HepG2 (cell line): ENCODE data around the gene HNRNPC. TPM values are rescaled to one million over a fixed set of nuclear protein-coding genes. Genes with fewer than 3 reads are reported as not detected.

Experiments
- ATAC-seq: fragments of 200-7000 bp; cut with Tn5 transposase; 3 replicates; pipeline ENCODE4 v1.9.1; 2020; ENCODE audit warnings: mild to moderate bottlenecking, moderate library complexity
- BruUV-seq: library from RNA; stranded (reverse); fragments of 400-500 nt; replicated peaks from 2 replicates; lab custom pipeline; 2021; lab: Mats Ljungman, UMichigan
- CTCF ChIA-PET: fragments of 300-600 bp; formaldehyde crosslinking; extraction: SDS; loops from one replicate; lab custom pipeline; 2021; ENCODE audit warnings: low total read pairs, inconsistent platforms, low intra/inter-chr PET ratio; lab: Yijun Ruan, JAX
- POLR2A ChIA-PET: fragments of 350-600 bp; sonication (Branson Sonifier 250); formaldehyde crosslinking; loops from one replicate; lab custom pipeline; 2020; ENCODE audit warnings: antibody characterized with exemption, inconsistent platforms; lab: Yijun Ruan, JAX
- DNase-seq: peaks from one replicate; pipeline ENCODE4 v3.0.0-alpha.2; 2015; ENCODE audit warnings: low spot score
- FAIRE-seq: peaks from 3 replicates; lab custom pipeline; 2011; peaks lifted over from hg19 to GRCh38; lab: Jason Lieb, UNC
- H2AFZ ChIP-seq: one replicate; pipeline ENCODE4 v1.6.1; 2011; ENCODE audit warnings: low read length, inconsistent platforms
- H3K27ac ChIP-seq: fragments of 300-600 bp; 3 replicates; pipeline ENCODE4 v1.8.0; 2011; ENCODE audit warnings: mixed run types, mild to moderate bottlenecking, mixed read lengths, low read length, inconsistent platforms; ENCODE audit not compliant: insufficient read depth; ENCODE audit errors: extremely low read length
- H3K27me3 ChIP-seq, 2 experiments: fragments of 200-600 bp in 1 of 2; 2 replicates in 1 of 2; 3 replicates in 1 of 2; pipeline versions ENCODE4 v1.6.0 to v1.8.0; 2011; ENCODE audit warnings: low read length in 2 of 2, mild to moderate bottlenecking in 2 of 2, moderate library complexity in 2 of 2, inconsistent platforms in 1 of 2; ENCODE audit not compliant: insufficient read depth in 2 of 2, control insufficient read depth in 1 of 2
- H3K36me3 ChIP-seq, 2 experiments: fragments of 200-600 bp in 1 of 2; replicated peaks in 1 of 2; 2 replicates in 1 of 2; 3 replicates in 1 of 2; pipeline versions ENCODE4 v1.5.1 to v1.8.0; 2011; ENCODE audit warnings: low read length in 2 of 2, inconsistent platforms in 1 of 2; ENCODE audit not compliant: insufficient read depth in 2 of 2, control insufficient read depth in 1 of 2
- H3K4me1 ChIP-seq: 2 replicates; pipeline ENCODE4 v1.5.1; 2012; ENCODE audit warnings: low read length, inconsistent platforms; ENCODE audit not compliant: insufficient read depth
- H3K4me2 ChIP-seq: 2 replicates; pipeline ENCODE4 v1.6.0; 2011; ENCODE audit warnings: low read depth, low read length, inconsistent platforms
- H3K4me3 ChIP-seq, 3 experiments: fragments of 200-600 bp in 1 of 3; sonication (generic), shearing (Covaris generic) in 1 of 3; replicated peaks in 1 of 3; 2 replicates each; pipeline ENCODE4 v1.5.1; 2011 to 2016; ENCODE audit warnings: low read length in 3 of 3, inconsistent platforms in 2 of 3, low read depth in 2 of 3, mild to moderate bottlenecking in 2 of 3, control low read depth in 1 of 3, mixed read lengths in 1 of 3; ENCODE audit not compliant: insufficient read depth in 1 of 3
- H3K79me2 ChIP-seq: one replicate; pipeline ENCODE4 v1.6.1; 2011; ENCODE audit warnings: low read length, inconsistent platforms; ENCODE audit not compliant: insufficient read depth
- H3K9ac ChIP-seq: 2 replicates; pipeline ENCODE4 v1.6.0; 2011; ENCODE audit warnings: mild to moderate bottlenecking, low read depth, low read length, inconsistent platforms; ENCODE audit not compliant: insufficient read depth
- H3K9me3 ChIP-seq: 2 replicates; pipeline ENCODE4 v1.5.1; 2012; ENCODE audit warnings: mild to moderate bottlenecking, low read length
- H4K20me1 ChIP-seq: 2 replicates; pipeline ENCODE4 v1.6.0; 2011; ENCODE audit warnings: inconsistent platforms, mild to moderate bottlenecking, low read length, moderate library complexity; ENCODE audit not compliant: insufficient read depth
- MAFF ChIP-seq: IDR thresholded peaks from 2 replicates; pipeline ENCODE4 v1.6.1; 2011; ENCODE audit warnings: low read depth, low read length, improper control_type of control experiment
- MTA3 ChIP-seq: sonication (generic); formaldehyde crosslinking; IDR thresholded peaks from 2 replicates; pipeline ENCODE4 v1.4.0; 2020; ENCODE audit warnings: missing genetic modification reagents
- ZBTB8A ChIP-seq: sonication (generic); formaldehyde crosslinking; IDR thresholded peaks from 2 replicates; pipeline ENCODE4 v1.4.0; 2020; ENCODE audit warnings: mild to moderate bottlenecking, low read depth, missing genetic modification reagents, borderline replicate concordance
- ZNF329 ChIP-seq: sonication (generic); formaldehyde crosslinking; IDR thresholded peaks from 2 replicates; pipeline ENCODE4 v1.9.0; 2021; ENCODE audit warnings: low read depth, mild to moderate bottlenecking, missing genetic modification reagents
- ZNF382 ChIP-seq: sonication (generic); formaldehyde crosslinking; IDR thresholded peaks from 2 replicates; pipeline ENCODE4 v1.5.0; 2020; ENCODE audit warnings: missing genetic modification reagents, mild to moderate bottlenecking, borderline replicate concordance
- ZNF432 ChIP-seq: sonication (generic); formaldehyde crosslinking; IDR thresholded peaks from 2 replicates; pipeline ENCODE4 v1.5.0; 2020; ENCODE audit warnings: missing genetic modification reagents, mild to moderate bottlenecking, borderline replicate concordance
- ZNF644 ChIP-seq: IDR thresholded peaks from 2 replicates; pipeline ENCODE4 v1.6.1; 2016; ENCODE audit warnings: low read depth
- ZNF780A ChIP-seq: sonication (generic); formaldehyde crosslinking; IDR thresholded peaks from 2 replicates; pipeline ENCODE4 v1.8.0; 2022; ENCODE audit warnings: mild to moderate bottlenecking, missing genetic modification reagents, moderate library complexity
- WGBS: methylation state at CpG from one replicate; pipeline ENCODE4 v1.1.6; 2017; ENCODE audit warnings: low lambda C conversion rate; 5-methylcytosine and 5-hydroxymethylcytosine counted together
- in situ Hi-C: cut with HindIII; loops from 2 replicates; pipeline ENCODE4 v1.10.0; 2017; ENCODE audit warnings: low pct_unique_long_range_greater_than_20kb; ENCODE audit not compliant: extremely low pct_ligation_motif_present
- intact Hi-C: fragments of 100-400 bp; cut with micrococcal nuclease; formaldehyde crosslinking; loops from one replicate; pipeline ENCODE4 v1.10.0; 2022; ENCODE audit not compliant: unreplicated experiment
- polyA plus RNA-seq, 8 experiments: library from polyadenylated mRNA; depleted of rRNA in 3 of 8; stranded (reverse) in 7 of 8; unstranded in 1 of 8; fragments of >200 nt; fragmentation: Illumina TruSeq in 4 of 8; extraction: Trizol in 4 of 8; gene quantifications; 2 replicates each; pipeline versions ENCODE4 v1.2.1 to v1.2.3, GENCODE V29; 2011 to 2016; ENCODE audit warnings: low read depth in 4 of 8, missing spikeins in 1 of 8, mixed read lengths in 1 of 8; ENCODE audit not compliant: insufficient read depth in 1 of 8
- total RNA-seq, 5 experiments: library from RNA; depleted of rRNA; stranded (reverse); fragments of >200 nt; fragmentation: Illumina TruSeq; extraction: Trizol; gene quantifications; 2 replicates each; pipeline ENCODE4 v1.2.3, GENCODE V29; 2016; ENCODE audit warnings: low read depth in 1 of 5
- TF ChIP-seq, protein P1 (sequence below): sonication (generic); formaldehyde crosslinking; IDR thresholded peaks from one replicate; pipeline ENCODE4 v1.5.1; 2020; ENCODE audit warnings: mild to moderate bottlenecking, missing genetic modification reagents; ENCODE audit errors: not compliant biosample characterization
- TF ChIP-seq, protein P2 (sequence below): IDR thresholded peaks from 2 replicates; pipeline ENCODE4 v1.6.1; 2016; ENCODE audit warnings: missing biosample characterization, missing genetic modification reagents, low read depth
- TF ChIP-seq, protein P3 (sequence below): IDR thresholded peaks from 2 replicates; pipeline ENCODE4 v1.6.1; 2016; ENCODE audit warnings: low read depth, control low read depth

Gene HNRNPC
- total and polyA plus RNA-seq, 2 of the 13 experiments (the other 11 are each of a cell fraction or from before 2014, with no cell fraction given) = 628 to 1,099 TPM

DNA sequence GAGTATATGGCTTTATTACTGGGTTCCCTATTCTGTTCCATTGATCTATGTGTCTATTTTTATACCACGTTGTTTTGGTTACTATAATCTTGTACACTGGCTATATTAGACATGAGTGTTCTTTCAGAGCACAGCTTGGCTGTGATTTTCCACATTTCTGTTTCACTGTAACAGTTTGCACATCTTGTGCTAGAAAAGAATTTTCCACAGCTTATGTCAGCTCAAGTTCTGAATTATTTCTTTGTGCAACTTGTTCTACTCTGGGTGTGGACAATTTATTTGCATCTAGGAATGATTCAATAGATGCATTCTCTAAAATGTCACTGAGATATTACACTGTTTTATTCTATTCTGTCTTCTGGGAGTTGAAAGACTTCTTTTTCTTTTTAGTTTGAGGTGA lies 85.0 kb downstream of the HNRNPC start (continued):
- TF ChIP-seq, protein P1, sequence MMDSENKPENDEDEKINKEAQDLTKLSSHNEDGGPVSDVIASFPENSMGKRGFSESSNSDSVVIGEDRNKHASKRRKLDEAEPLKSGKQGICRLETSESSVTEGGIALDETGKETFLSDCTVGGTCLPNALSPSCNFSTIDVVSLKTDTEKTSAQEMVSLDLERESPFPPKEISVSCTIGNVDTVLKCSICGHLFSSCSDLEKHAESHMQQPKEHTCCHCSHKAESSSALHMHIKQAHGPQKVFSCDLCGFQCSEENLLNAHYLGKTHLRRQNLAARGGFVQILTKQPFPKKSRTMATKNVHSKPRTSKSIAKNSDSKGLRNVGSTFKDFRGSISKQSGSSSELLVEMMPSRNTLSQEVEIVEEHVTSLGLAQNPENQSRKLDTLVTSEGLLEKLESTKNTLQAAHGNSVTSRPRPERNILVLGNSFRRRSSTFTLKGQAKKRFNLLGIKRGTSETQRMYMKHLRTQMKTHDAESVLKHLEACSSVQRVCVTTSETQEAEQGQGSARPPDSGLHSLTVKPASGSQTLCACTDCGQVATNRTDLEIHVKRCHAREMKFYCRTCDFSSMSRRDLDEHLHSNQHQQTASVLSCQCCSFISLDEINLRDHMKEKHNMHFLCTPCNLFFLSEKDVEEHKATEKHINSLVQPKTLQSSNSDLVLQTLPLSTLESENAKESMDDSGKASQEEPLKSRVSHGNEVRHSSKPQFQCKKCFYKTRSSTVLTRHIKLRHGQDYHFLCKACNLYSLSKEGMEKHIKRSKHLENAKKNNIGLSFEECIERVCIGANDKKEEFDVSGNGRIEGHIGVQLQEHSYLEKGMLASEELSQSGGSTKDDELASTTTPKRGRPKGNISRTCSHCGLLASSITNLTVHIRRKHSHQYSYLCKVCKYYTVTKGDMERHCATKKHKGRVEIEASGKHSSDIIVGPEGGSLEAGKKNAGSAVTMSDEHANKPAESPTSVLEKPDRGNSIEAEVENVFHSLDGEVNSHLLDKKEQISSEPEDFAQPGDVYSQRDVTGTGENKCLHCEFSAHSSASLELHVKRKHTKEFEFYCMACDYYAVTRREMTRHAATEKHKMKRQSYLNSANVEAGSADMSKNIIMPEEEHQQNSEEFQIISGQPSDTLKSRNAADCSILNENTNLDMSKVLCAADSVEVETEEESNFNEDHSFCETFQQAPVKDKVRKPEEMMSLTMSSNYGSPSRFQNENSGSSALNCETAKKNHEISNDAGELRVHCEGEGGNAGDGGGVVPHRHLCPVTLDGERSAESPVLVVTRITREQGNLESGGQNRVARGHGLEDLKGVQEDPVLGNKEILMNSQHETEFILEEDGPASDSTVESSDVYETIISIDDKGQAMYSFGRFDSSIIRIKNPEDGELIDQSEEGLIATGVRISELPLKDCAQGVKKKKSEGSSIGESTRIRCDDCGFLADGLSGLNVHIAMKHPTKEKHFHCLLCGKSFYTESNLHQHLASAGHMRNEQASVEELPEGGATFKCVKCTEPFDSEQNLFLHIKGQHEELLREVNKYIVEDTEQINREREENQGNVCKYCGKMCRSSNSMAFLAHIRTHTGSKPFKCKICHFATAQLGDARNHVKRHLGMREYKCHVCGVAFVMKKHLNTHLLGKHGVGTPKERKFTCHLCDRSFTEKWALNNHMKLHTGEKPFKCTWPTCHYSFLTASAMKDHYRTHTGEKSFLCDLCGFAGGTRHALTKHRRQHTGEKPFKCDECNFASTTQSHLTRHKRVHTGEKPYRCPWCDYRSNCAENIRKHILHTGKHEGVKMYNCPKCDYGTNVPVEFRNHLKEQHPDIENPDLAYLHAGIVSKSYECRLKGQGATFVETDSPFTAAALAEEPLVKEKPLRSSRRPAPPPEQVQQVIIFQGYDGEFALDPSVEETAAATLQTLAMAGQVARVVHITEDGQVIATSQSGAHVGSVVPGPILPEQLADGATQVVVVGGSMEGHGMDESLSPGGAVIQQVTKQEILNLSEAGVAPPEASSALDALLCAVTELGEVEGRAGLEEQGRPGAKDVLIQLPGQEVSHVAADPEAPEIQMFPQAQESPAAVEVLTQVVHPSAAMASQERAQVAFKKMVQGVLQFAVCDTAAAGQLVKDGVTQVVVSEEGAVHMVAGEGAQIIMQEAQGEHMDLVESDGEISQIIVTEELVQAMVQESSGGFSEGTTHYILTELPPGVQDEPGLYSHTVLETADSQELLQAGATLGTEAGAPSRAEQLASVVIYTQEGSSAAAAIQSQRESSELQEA = no peak
- TF ChIP-seq, all 625 proteins: peak for 0

DNA sequence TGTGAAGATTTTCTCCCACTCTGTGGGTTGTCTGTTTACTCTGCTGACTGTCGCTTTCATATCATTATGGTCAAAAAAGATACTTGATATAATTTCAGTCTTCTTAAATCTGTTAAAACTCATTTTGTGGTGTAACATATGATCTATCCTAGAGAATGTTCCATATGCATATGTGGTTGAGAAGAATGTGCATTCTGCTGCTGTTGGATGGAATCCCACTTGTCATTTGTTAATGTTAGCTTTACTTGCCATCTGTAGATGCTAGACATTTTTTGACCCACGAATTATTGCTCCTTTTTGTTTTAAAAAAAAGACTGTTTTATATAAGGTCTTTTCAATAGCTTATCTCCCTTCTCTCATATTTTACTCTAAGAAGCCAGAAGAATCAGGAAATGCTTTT lies 87.1 kb downstream of the HNRNPC start:
- TF ChIP-seq, protein P2, sequence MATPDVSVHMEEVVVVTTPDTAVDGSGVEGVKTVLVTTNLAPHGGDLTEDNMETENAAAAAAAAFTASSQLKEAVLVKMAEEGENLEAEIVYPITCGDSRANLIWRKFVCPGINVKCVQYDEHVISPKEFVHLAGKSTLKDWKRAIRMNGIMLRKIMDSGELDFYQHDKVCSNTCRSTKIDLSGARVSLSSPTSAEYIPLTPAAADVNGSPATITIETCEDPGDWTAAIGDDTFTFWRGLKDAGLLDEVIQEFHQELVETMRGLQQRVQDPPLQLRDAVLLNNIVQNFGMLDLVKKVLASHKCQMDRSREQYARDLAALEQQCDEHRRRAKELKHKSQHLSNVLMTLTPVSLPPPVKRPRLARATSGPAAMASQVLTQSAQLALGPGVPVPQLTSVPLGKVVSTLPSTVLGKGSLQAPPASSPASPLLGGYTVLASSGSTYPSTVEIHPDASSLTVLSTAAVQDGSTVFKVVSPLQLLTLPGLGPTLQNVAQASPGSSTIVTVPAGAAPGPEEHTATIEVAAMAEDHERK = no peak
- no peak for TF ChIP-seq ZNF329 (CRISPR knock-in tag)
- no peak for TF ChIP-seq ZNF780A (CRISPR knock-in tag)
- TF ChIP-seq ZNF644 (CRISPR knock-in tag) = no peak
- no peak for TF ChIP-seq ZNF382
- TF ChIP-seq ZBTB8A (CRISPR knock-in tag) = no peak
- TF ChIP-seq, protein P3, sequence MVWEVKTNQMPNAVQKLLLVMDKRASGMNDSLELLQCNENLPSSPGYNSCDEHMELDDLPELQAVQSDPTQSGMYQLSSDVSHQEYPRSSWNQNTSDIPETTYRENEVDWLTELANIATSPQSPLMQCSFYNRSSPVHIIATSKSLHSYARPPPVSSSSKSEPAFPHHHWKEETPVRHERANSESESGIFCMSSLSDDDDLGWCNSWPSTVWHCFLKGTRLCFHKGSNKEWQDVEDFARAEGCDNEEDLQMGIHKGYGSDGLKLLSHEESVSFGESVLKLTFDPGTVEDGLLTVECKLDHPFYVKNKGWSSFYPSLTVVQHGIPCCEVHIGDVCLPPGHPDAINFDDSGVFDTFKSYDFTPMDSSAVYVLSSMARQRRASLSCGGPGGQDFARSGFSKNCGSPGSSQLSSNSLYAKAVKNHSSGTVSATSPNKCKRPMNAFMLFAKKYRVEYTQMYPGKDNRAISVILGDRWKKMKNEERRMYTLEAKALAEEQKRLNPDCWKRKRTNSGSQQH (CRISPR knock-in tag) = no peak
- TF ChIP-seq MAFF = no peak
- no peak for TF ChIP-seq ZNF432
- no peak for TF ChIP-seq MTA3
- no peak for DNase-seq
- no peak for ATAC-seq
- BruUV-seq = no TSS peak
- in situ Hi-C loops = no loop called here
- no peaks in the 10 kb centered on the region for H3K36me3 ChIP-seq
- ChIA-PET POLR2A (no interaction called here), CTCF (no interaction called here)
- no peaks in the 10 kb centered on the region for H3K9me3 ChIP-seq
- H3K4me2 ChIP-seq = no peak overlapping the region
- H2AFZ ChIP-seq = no peak overlapping the region
- no peak for FAIRE-seq
- H3K4me1 ChIP-seq = no peaks in the 10 kb centered on the region
- H3K79me2 ChIP-seq = no peaks in the 10 kb centered on the region
- no peak overlapping the region for H3K4me3 ChIP-seq
- H4K20me1 ChIP-seq = no peaks in the 10 kb centered on the region
- no peaks in the 10 kb centered on the region for H3K27me3 ChIP-seq
- intact Hi-C loops = no loop called here
- no peak overlapping the region for H3K27ac ChIP-seq
- WGBS = 43% methylated on average over 2 of the region's 2 CpGs
- H3K9ac ChIP-seq = no peak overlapping the region
